NCI-H2227 (cell line): ENCODE data around the gene PIGBOS1.
A peak's percentile ranks its signal among the peaks of the same experiment; 100 is the strongest.
"Not testable (repeated sequence)": the region's sequence is repeated elsewhere in the genome, so short reads cannot be mapped to it uniquely, and the experiment has no call there.

Experiments
- DNase-seq: peaks from one replicate; lab custom pipeline; 2025; ENCODE audit not compliant: unreplicated experiment; lab: John Stamatoyannopoulos, UW

Gene PIGBOS1

DNA sequence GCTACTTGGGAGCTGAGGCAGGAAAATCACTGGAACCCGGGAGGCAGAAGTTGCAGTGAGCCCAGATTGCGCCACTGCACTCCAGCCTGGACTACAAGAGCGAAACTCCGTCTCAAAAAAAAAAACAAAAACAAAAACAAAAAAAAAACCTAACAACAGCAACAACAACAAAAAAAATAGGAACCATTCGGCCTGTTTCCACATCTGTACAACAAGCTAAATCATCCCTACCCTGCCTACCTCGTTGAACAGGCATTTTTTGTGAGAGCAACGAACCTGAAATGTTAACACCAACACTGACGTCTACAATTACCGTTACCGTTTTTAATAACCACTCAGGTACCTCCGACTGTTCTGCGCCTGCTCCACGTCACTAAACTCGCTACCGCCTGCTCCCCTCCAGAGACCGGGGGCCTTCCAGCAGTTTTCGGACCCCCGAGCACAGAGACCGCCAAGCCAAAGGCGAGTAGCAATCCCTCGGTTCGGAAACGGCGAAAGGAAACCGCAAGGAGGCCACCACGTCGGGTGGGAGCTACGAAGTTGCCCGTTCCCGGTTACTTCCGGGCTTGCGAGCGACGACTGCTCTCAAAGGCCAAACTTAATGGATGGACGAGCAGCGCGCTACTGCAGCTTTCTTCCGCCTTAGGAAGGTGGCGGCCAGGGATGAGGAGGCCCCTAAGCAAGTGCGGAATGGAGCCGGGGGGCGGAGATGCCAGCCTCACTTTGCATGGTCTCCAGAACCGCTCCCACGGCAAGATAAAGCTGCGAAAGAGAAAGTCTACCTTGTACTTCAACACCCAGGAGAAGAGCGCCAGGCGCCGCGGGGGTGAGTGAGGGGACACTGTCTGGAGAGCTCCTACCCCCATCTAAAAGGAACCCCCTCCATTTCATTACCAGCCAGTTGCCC lies at the start of gene PIGBOS1, which contains the start of gene PIGB:
TSS of gene PIGBOS1 (minus strand) at position 536 of the 907 bp plus-strand sequence. CDS start 1,331 bp downstream, outside the sequence.
TSS of gene PIGB (plus strand) at position 635 of the 907 bp plus-strand sequence. CDS start at position 664, 29 bp downstream.
- DNase-seq = peak; percentile 89

DNA sequence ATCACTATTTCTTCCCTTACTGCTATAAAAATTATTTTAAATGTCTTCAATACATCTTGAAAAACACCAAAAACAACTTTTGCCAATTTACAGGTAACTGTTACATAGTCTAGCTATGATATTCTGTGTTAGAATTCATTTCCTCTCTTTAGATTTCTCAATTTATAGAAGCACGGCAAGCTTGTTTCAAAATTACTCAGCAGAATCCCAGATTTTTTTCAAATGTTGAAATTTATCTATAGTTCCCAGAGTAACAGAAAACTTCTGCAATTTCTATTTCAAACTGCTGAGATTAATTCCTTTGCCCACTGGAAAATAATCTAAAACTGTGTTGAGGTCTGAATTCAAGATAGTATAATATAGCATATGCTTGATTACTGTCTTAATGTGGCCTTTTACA lies 48.1 kb upstream of the PIGBOS1 start:
- DNase-seq = no peak

- no peak for DNase-seq
These were observed 43.7 kb upstream of the PIGBOS1 start for GRCh38 chr15:55362641-55363040.

GRCh38 chr15:55361048-55361447 lies 42.1 kb upstream of the PIGBOS1 start:
- no peak for DNase-seq

DNA sequence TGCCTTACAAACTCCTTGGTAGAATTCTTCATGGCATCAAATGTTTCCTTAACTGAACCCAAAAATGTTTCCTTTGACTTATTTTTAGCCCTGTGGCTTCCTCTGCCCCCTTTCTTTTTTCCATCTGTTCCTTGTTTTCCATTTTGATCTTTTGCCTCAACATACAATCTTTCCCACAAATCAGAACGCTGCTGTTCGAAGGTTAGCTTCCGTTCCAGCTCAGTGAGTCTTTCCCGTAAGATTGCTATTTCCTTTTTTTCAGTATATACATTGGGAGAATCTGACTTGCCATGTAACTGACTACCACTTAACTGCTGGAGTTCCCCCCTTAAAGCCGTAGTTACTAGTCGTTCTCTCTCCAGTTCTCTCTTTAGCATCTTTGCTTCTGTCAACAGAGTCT lies 41.3 kb upstream of the PIGBOS1 start:
- DNase-seq = no peak

DNA sequence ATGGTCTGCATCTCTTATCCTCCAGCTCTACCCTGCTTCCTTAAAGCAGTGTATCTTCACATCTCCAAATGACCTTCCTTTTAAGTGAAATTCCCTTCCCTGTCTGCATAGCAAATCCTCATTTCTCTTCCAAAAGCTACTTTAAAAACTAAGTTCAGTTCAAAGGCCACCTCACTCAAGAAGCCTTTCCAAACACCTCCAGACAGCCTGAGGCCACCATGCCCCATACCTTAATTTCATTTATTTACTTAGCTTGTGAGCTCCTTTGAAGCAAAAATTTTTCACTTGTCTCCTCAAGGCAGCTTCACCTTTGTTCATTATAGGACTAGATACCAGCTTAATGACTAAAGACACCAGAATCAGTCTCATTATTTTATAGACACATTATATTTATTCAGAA lies 39.5 kb upstream of the PIGBOS1 start:
- DNase-seq = no peak

GRCh38 chr15:55357774-55358173 lies 38.9 kb upstream of the PIGBOS1 start:
- no peak for DNase-seq

- no peak for DNase-seq
These were observed 38.2 kb upstream of the PIGBOS1 start for GRCh38 chr15:55356985-55357585.

DNA sequence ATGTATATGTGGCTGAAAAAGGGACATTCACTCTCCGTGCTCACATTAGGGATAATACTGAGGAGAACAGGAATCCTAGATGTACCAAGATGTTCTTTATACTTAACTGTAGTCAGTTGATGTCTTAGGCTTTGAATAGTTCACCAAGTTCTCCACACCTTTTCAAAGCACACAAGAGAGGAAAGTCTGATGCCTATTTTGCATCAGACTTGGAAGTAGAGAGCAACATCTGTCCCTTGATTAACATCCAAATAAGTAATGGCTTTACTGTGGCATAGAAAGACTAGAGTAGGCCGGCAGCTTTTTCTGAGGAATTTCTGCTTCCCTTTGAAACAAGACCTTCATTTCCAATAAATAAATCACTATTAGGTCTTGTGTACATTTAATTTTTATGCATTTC lies 34.1 kb upstream of the PIGBOS1 start:
- no peak for DNase-seq

DNA sequence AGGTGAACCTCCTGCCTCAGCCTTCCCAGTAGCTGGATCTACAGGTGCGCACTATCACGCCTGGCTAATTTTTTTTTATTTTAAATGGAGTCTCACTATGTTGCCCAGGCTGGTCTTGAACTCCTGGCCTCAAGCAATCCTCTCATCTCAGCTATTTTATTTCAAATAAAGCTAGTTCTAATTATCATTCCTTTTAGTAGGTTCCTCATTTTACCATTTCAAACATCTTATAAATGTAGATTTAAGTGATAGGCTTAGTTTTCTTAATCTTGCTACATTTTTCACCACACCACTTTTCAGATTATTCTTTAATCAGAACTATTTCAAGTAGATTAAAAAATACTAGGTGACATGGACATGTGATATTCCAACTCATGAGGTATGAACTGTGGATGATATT lies 30.4 kb upstream of the PIGBOS1 start:
- no peak for DNase-seq

GRCh38 chr15:55348281-55348778 lies 29.4 kb upstream of the PIGBOS1 start:
- no peak for DNase-seq

- DNase-seq = no peak
These were observed 25.3 kb upstream of the PIGBOS1 start for GRCh38 chr15:55344206-55344605.

DNA sequence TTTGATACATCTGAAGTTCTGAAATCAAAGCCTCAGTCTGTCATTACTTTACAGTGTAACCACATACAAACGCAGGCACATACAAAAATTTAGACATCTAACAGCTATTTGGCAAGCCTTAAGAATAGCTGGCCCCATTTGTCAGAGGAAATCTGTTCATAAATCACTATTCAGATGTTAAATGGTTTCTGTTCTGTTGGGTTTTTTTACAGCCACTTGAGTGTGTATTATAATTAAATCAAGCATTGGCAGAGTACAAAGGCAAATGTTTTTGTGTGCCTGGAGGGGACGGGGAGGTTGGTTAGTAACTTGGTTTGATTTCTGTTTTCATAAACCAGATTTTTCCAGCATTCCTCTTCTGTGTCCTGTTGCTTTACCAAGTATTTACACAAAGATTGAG lies 24.2 kb upstream of the PIGBOS1 start:
- peak; percentile 48 for DNase-seq

DNA sequence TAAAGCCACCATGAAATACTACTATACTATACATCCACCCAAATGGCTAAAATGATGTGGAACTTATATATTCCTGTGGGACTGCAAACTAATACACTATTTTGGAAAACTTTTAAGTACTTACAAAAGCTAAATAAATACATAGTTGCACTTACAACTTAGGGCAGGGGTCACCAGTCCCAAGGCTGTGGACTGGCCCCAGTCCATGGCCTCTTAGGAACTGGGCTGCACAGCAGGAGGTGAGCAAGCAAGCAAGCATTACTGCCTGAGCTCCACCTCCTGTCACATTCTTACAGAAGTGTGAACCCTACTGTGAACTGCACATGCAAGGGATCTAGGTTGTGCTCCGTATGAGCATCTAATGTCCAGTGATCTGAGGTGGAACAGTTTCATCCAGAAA lies 18.2 kb upstream of the PIGBOS1 start:
- DNase-seq = no peak

GRCh38 chr15:55334997-55335396 lies 16.1 kb upstream of the PIGBOS1 start:
- no peak for DNase-seq

- DNase-seq = no peak
These were observed 15.4 kb upstream of the PIGBOS1 start for GRCh38 chr15:55334371-55334770.

GRCh38 chr15:55327387-55327786 lies 8.5 kb upstream of the PIGBOS1 start:
- DNase-seq = no peak

GRCh38 chr15:55322467-55322866 lies 3.5 kb upstream of the PIGBOS1 start:
- no peak for DNase-seq

DNA sequence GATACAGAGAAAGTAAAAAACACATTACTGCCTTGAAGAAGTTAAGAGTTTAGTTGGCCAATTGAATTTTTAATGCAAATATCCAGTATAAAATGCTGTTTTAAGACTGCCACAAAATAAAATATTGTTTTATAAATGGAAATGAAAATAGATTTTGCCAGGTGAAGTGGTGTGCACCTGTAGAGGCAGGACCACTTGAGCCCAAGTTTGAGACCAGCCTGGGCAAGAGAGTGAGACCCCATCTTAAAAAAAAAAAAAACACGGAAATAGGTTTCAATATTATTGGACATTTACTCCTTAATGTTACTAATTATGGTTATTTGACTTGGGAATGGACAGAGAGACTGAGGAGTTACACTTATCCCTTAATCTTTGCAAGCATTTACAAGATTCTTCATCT lies 2.0 kb upstream of the PIGBOS1 start:
- DNase-seq = no peak

GRCh38 chr15:55320238-55320550 lies 1.3 kb upstream of the PIGBOS1 start:
- DNase-seq = no peak

DNA sequence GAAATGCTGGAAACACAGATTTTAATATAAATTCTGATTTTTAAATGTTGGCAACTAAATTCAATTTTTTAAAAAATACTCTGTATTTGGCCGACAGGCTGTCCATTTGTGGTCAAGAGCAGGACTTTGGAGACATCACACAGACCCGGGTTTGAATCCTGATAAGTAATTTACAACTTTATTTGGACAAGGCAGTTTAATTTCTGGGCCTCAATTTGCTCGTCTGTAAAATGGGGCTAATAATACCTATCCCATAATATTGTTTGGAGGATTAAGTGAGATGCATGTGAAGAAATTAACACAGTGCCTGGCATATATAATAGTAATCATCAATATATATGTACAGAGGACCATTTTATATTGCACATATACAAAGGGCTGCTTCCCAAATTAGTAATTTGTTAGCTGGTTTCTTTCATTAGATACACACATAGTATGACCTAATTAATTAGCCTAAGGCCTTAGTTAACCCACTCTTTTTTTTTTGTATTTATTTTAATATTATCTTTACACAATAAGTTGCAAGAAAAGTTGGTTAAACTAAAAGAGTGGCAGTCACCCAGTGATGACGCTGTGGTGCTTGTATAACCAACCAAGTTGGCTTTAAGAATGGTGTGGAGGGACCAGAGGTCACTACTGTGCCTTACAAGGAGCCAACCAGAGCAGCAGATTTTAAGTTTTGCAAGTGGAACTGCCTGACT lies 764 bp upstream of the PIGBOS1 start:
- DNase-seq = peak; percentile 24

- not testable (repeated sequence) for DNase-seq
These were observed 16.1 kb downstream of the PIGBOS1 start for GRCh38 chr15:55302801-55303200.
